ENCODE data around the gene SEZ6. TPM values are rescaled to one million over a fixed set of nuclear protein-coding genes. Genes with fewer than 3 reads are reported as not detected.

The SEZ6 gene
- polyA plus RNA-seq, 2 of the 4 experiments (the other 2 are of a cell fraction): not detected

DNA sequence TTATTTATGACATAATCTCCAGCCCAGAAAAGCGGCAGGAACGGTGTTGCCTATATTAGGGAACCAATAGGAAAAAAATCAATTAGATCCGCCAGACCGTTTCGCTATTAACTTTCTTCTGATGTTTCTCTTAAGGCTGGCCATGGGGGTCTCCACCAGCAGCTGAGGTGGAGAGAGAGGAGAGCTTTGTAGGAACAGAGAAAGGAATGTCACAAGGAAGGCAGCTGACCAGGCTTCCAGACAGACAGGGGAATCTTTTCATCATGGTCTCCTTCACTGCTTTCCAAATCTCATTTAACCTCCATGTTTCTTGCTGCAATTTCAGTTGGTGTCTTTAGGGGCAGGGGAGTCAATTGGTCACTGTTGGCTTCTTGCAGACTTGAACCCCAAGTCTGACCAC is 8.9 kb upstream of the SEZ6 start:
- ChIA-PET POLR2A (no interaction called here), CTCF (interaction anchor here (0.6 to 7.6 kb wide), 7 partner anchors 9 to 525 kb away, joined by 4 to 36 read pairs (median 5); partner anchors contain the start of gene SEZ6)
- ATAC-seq (no peak), DNase-seq (ENCODE audit: low read depth in 1 of 2, low spot score in 1 of 2) (no peak), FAIRE-seq (no peak)
- 55% methylated on average over 5 of the region's 5 CpGs for WGBS (ENCODE audit: missing lambda C conversion rate)
- TF ChIP-seq EP300 (IDR thresholded peaks at IDR 0.05): no peak
- no peak for TF ChIP-seq CHD2 (IDR thresholded peaks at IDR 0.05; ENCODE audit: low read length, partially characterized antibody)
- no peak for TF ChIP-seq CBX2 (IDR thresholded peaks at IDR 0.05; ENCODE audit: borderline replicate concordance, low read depth)
- no peak for TF ChIP-seq PBX3 (IDR thresholded peaks at IDR 0.05)
- TF ChIP-seq, protein P1, sequence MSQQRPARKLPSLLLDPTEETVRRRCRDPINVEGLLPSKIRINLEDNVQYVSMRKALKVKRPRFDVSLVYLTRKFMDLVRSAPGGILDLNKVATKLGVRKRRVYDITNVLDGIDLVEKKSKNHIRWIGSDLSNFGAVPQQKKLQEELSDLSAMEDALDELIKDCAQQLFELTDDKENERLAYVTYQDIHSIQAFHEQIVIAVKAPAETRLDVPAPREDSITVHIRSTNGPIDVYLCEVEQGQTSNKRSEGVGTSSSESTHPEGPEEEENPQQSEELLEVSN (IDR thresholded peaks at IDR 0.05; ENCODE audit: borderline replicate concordance, low read depth): no peak
- TF ChIP-seq CBX8 (IDR thresholded peaks at IDR 0.05): no peak
- no peak for TF ChIP-seq ZNF302 (CRISPR knock-in tag; IDR thresholded peaks at IDR 0.05)
- TF ChIP-seq GATA3 (IDR thresholded peaks at IDR 0.05; ENCODE audit: borderline replicate concordance): no peak
- no peak for TF ChIP-seq SREBF2 (IDR thresholded peaks at IDR 0.05)
- no peaks in the 10 kb centered on the region for H3K9me3 ChIP-seq
- H3K4me3 ChIP-seq: no peak overlapping the region
- no peak overlapping the region for H3K27ac ChIP-seq
- no peak overlapping the region for H3K4me2 ChIP-seq
- no peaks in the 10 kb centered on the region for H3K4me1 ChIP-seq

DNA sequence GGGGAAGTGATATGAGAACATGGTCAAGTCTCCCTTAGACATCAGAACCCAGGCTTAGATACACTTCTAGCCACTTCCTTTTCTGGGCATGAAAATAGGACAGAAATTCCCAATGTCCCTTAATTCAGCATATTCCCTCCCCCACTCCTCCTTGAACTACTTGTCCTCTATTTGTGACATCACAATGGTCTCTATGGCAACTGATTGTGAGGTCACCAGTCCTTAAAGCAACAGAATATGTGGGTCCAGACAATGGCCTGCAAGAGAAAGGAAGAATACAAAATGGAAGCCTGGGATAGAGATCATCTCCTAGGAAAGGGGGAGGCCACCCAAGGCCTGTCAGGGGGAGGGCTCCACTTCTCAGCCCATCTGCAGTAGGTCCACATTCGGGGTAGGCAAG is 6.7 kb upstream of the SEZ6 start:
- 23% methylated on average over 1 of the region's 1 CpG for WGBS (ENCODE audit: missing lambda C conversion rate)
- H3K27ac ChIP-seq: no peak overlapping the region
- no peak for FAIRE-seq
- no peak for ATAC-seq
- peaks cover 11% of the 10 kb centered on the region for H3K4me1 ChIP-seq
- ChIA-PET CTCF (interaction anchor here (1.0 kb wide), 1 partner anchor 47 kb away, joined by 4 read pairs; no protein-coding TSS in a partner anchor), POLR2A (no interaction called here)
- no peak overlapping the region for H3K4me2 ChIP-seq
- no peak for TF ChIP-seq ZC3H11A (IDR thresholded peaks at IDR 0.05)
- TF ChIP-seq ZSCAN20 (CRISPR knock-in tag; IDR thresholded peaks at IDR 0.05): no peak
- H3K4me3 ChIP-seq: no peak overlapping the region
- H3K9me3 ChIP-seq: no peaks in the 10 kb centered on the region
- peak in 1 of 2 experiments; percentile 44 for DNase-seq (ENCODE audit: low read depth in 1 of 2, low spot score in 1 of 2)

DNA sequence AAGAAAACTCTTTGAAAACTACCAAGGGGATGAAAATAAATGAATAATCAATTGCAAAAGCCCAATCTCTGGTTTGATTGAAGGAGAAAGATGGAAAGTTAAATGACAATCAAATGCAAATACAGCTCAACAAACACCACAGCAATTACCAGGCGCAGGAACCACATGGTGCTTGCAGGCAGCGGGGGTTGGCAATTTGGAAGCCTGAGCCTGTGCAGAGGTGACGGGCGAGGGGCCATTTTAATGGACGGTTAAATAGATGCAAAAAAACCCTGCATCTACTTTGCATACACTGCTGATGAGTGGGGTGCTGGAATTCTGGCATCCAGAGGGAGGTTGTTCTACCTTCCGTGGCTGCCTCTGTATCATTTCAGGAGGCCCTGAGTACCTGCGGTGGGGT is 4.8 kb upstream of the SEZ6 start:
- CTCF ChIA-PET: interaction anchor here (0.5 to 3.1 kb wide), 12 partner anchors 10 to 373 kb away, joined by 3 to 10 read pairs (median 4); no protein-coding TSS in a partner anchor

GRCh38 chr17:29010129-29010528 is 4.3 kb upstream of the SEZ6 start:
- no peak for ATAC-seq
- H3K4me3 ChIP-seq: no peak overlapping the region

More for the DNA sequence above, 4.8 kb upstream of the SEZ6 start:
- Histone ChIP-seq H3K27ac (no peak overlapping the region), H3K4me2 (no peak overlapping the region), H3K4me1 (peaks cover 26% of the 10 kb centered on the region), H3K9me3 (no peaks in the 10 kb centered on the region), H3K4me3 (no peak overlapping the region)
- TF ChIP-seq ZC3H11A (IDR thresholded peaks at IDR 0.05) (no peak), BCL3 (IDR thresholded peaks at IDR 0.05) (no peak), MAFK (IDR thresholded peaks at IDR 0.05; ENCODE audit: partially characterized antibody) (no peak), EHMT2 (IDR thresholded peaks at IDR 0.05; ENCODE audit: low read depth) (no peak), CBX2 (IDR thresholded peaks at IDR 0.05; ENCODE audit: borderline replicate concordance, low read depth) (no peak)
- TF ChIP-seq, protein P2, sequence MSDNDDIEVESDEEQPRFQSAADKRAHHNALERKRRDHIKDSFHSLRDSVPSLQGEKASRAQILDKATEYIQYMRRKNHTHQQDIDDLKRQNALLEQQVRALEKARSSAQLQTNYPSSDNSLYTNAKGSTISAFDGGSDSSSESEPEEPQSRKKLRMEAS (IDR thresholded peaks at IDR 0.05): no peak
- POLR2A ChIA-PET: no interaction called here
- WGBS (ENCODE audit: missing lambda C conversion rate): 55% methylated on average over 7 of the region's 7 CpGs
- DNase-seq (ENCODE audit: low read depth in 1 of 2, low spot score in 1 of 2) (no peak), ATAC-seq (no peak), FAIRE-seq (no peak)

More at GRCh38 chr17:29010129-29010528, 4.3 kb upstream of the SEZ6 start:
- no peak for TF ChIP-seq HOXA7 (CRISPR knock-in tag; IDR thresholded peaks at IDR 0.05)
- no peak for TF ChIP-seq PBX3 (IDR thresholded peaks at IDR 0.05)
- DNase-seq (ENCODE audit: low read depth in 1 of 2, low spot score in 1 of 2) (no peak), FAIRE-seq (no peak)
- 25% methylated on average over 3 of the region's 3 CpGs for WGBS (ENCODE audit: missing lambda C conversion rate)
- ChIA-PET CTCF (interaction anchor here (0.8 to 3.1 kb wide), 15 partner anchors 9 to 921 kb away, joined by 3 to 10 read pairs (median 3); no protein-coding TSS in a partner anchor), POLR2A (no interaction called here)
- Histone ChIP-seq H3K4me1 (peaks cover 31% of the 10 kb centered on the region), H3K27ac (no peak overlapping the region), H3K4me2 (no peak overlapping the region), H3K9me3 (no peaks in the 10 kb centered on the region)
